ENCODE results near the gene ELP2.
A peak's percentile ranks its signal among the peaks of the same experiment; 100 is the strongest.
"Not testable (repeated sequence)": the region's sequence is repeated elsewhere in the genome, so short reads cannot be mapped to it uniquely, and the experiment has no call there.

ELP2 gene, protein sequence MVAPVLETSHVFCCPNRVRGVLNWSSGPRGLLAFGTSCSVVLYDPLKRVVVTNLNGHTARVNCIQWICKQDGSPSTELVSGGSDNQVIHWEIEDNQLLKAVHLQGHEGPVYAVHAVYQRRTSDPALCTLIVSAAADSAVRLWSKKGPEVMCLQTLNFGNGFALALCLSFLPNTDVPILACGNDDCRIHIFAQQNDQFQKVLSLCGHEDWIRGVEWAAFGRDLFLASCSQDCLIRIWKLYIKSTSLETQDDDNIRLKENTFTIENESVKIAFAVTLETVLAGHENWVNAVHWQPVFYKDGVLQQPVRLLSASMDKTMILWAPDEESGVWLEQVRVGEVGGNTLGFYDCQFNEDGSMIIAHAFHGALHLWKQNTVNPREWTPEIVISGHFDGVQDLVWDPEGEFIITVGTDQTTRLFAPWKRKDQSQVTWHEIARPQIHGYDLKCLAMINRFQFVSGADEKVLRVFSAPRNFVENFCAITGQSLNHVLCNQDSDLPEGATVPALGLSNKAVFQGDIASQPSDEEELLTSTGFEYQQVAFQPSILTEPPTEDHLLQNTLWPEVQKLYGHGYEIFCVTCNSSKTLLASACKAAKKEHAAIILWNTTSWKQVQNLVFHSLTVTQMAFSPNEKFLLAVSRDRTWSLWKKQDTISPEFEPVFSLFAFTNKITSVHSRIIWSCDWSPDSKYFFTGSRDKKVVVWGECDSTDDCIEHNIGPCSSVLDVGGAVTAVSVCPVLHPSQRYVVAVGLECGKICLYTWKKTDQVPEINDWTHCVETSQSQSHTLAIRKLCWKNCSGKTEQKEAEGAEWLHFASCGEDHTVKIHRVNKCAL

DNA sequence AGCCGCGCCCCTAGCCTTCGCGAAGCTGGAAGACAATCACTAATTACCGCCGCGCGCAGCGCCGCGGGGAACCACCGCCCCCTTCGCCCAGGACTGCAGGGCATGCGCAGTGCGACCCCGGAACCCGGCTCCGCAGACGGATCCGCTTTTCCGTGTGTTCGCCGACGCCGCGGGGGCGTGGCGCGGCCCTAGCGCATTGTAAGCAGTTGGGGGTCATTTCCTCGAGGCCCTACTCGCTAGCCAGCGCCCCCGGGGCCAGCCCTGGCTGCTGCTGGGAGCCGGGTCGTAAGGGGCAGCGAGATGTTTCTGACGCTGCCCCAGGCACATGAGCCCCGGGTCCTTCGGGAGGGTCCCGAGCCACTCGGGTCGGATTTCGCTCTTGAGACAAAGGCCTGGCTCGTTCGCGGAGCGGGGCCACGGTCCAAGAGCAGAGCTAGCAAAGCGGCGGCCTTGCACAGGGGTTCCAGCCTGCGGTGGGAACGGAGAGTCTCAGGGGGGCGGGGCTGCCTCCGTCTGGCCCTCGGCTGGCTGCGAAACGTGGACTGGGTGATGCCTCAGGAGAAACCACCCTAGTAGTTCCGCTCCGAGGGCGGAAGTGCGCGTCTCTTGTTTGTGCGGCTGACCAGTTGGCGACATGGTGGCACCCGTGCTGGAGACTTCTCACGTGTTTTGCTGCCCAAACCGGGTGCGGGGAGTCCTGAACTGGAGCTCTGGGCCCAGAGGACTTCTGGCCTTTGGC, at the start of gene ELP2, which contains the start of gene SLC39A6:
TSS of gene ELP2 (plus strand) at position 600 of the 739 bp plus-strand sequence. CDS start at position 635, 35 bp downstream.
TSS of gene SLC39A6 (minus strand) at position 41 of the 739 bp plus-strand sequence. CDS start 2,333 bp downstream, outside the sequence.
- peak; percentile 92 for DNase-seq

GRCh38 chr18:36081118-36081517, 48.6 kb upstream of the ELP2 start:
- not testable (repeated sequence) for DNase-seq

GRCh38 chr18:36083729-36084128, 46.0 kb upstream of the ELP2 start:
- DNase-seq, result no peak

DNA sequence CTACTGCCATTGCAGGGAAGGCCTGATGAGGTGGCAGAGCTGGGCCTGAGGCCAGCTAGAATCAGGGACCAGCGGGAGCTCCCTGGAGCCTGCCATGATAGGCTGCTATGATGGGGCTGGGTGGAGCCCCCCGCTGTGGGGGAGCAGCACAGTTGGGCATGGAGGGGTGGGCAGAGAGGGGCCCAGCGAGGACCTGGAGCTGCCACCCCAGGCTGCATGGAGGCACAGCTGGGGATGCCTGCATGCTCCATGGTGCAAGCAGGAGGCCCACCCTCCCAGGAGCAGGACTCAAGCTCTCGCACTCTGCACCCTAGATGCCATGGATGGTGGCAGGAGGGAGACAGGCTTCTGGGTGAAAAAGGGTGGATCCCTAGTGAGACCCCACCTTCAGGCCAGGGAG, 44.5 kb upstream of the ELP2 start:
- no peak for DNase-seq

DNA sequence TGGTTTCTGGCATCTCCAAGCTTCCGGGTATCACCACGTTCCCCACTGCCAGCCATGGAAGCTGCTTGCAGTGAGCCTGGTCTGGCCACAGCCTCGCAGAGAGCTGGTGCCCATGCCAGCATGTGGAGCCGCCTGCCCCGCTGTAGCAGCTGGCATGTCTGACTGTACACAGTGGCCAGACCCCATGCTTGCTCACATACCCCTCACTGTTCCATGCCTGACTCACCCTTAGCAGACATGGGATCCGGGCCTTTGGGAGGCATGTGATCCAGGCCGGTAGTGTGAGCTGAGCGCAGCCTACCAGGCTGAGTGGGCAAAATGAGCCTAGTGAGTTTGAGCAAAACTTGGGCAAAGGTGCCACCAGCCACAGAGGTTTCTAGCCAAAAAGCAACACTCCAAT, 43.5 kb upstream of the ELP2 start:
- no peak for DNase-seq

GRCh38 chr18:36088256-36088655, 41.4 kb upstream of the ELP2 start:
- no peak for DNase-seq

- DNase-seq, result no peak
Measured at GRCh38 chr18:36089001-36089400, 40.7 kb upstream of the ELP2 start.

GRCh38 chr18:36092116-36092515, 37.6 kb upstream of the ELP2 start:
- DNase-seq, result not testable (repeated sequence)

DNA sequence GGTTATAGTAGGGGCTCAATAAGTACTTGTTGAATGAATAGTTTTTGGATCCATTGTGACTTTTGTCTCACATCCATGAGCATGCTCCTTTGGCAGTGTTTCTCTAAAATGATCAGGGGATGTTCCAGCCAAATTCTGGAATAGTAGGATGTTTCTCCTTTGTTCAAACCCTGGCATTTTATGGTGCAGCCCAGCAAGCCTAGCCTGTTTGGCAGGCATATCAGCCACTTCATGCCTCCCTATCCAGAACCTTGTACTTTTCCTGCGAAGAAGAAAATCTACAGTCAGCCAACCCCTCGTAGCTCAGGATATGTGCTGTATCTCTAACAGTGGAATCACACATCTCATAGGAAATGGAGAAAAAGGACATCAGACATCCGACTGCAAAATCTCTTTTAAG, 35.3 kb upstream of the ELP2 start:
- no peak for DNase-seq

GRCh38 chr18:36095936-36096519, 33.7 kb upstream of the ELP2 start:
- peak; percentile 29 for DNase-seq

DNA sequence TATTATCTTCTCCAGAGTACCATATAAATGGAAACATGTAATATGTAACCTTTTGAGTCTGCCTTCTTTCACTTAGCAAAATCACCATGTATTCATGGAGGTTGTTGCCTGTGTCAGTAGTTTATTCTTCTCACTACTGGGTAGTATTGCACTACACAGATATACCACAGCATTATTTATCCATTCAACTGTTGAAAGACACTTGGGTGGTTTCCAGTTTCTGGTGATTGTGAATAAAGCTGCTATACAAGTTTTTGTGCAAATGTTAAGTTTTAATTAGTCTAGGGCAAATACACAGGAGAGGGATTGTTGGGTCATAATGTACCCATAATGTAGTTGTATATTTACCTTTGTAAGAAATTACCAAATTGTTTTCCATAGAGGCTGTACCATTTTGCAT, 32.7 kb upstream of the ELP2 start:
- no peak for DNase-seq

DNA sequence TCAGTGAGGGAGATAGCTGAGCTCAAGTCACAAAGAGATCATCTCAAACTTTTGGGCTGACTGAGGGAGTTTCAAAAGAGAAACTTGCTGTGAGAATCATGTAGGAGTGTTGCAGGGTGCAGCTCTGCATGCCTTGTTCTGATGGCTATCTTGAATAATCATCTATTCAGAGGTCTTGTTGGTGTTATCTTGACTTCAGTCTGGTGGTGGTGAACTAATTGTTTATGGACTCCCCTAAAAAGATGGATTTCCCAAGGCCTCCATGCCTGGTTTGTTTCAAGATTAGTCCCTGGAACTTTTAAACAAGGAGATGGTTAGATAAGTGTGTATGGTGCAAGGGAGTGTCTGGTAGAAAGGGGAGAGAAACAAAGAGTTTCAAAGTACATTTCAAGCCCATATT, 30.4 kb upstream of the ELP2 start:
- no peak for DNase-seq

- no peak for DNase-seq
Measured at GRCh38 chr18:36101943-36102342, 27.8 kb upstream of the ELP2 start.

GRCh38 chr18:36104749-36105148, 24.9 kb upstream of the ELP2 start:
- no peak for DNase-seq

- DNase-seq, result no peak
Measured at GRCh38 chr18:36107477-36107876, 22.2 kb upstream of the ELP2 start.

DNA sequence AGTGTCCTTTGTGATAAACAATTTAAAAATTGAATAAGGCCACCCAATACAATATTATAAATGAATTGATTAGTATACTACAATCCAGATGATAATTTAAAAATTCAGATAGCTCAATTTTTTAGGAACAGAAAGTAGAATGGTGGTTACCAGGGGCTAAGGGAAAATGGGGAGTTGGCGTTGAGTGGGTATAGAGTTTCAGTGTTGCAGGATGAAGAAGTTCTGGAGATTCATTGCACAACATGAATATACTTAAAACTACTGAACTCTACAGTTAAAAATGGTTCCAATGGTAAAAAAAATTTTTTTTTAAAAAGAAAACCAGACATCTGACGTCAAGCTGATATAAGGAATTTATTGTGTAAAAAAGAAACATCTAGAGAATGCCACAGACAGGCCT, 21.5 kb upstream of the ELP2 start:
- no peak for DNase-seq

- no peak for DNase-seq
Measured at GRCh38 chr18:36108601-36109000, 21.1 kb upstream of the ELP2 start.

GRCh38 chr18:36109737-36110136, 20.0 kb upstream of the ELP2 start:
- DNase-seq, result no peak

DNA sequence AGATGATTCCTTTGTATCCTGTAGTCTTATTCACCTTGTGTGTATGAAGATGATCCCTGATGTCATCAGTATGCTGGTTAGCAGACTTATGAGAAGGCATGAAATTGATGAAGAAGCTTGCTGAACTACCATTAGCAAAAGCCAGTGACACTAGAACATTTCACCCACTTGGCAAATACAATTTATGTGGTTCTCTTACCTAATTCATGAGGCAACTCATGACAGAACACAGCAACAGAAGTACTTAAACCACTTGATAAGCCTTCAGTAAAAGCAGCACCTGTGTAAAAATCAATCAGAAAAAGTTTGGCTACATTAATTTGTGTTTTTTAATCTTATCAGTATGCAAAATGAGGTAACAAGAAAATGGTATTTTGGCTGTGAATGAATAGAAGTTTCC, 17.4 kb upstream of the ELP2 start:
- no peak for DNase-seq

DNA sequence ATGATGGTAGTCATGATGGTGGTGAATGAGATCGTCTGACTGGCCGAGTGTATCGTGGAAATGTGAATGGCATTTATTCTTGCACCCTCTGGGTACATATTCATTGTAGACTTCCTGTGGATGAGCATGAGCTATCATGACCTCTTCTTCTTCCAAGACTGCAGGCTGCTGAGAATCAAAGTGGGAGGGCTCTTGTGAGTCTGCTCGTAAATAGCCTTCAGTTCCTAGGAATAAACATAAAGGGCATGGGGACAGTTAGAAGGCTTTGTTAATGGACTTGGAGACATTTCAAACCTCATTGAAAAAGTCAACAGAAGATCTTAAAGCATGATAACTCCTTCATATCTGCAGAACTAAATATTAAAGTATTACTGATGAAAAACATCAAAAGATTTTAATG, 15.4 kb upstream of the ELP2 start:
- no peak for DNase-seq

GRCh38 chr18:36114738-36115137, 15.0 kb upstream of the ELP2 start:
- DNase-seq, result no peak

DNA sequence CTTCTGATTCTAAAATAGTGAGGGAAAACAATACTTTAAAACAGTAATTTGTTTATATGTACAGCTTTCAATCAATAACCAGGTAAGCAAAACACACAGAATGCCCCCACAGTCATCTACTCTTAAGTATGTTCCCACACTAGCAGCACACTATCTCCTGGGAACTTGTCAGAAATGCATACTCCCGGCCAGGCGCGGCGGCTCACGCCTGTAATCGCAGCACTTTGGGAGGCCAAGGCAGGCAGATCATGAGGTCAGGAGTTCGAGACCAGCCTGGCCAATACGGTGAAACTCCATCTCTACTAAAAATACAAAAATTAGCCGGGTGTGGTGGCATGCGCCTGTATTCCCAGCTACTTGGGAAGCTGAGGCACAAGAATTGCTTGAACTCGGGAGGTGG, 12.9 kb upstream of the ELP2 start:
- DNase-seq, result not testable (repeated sequence)

DNA sequence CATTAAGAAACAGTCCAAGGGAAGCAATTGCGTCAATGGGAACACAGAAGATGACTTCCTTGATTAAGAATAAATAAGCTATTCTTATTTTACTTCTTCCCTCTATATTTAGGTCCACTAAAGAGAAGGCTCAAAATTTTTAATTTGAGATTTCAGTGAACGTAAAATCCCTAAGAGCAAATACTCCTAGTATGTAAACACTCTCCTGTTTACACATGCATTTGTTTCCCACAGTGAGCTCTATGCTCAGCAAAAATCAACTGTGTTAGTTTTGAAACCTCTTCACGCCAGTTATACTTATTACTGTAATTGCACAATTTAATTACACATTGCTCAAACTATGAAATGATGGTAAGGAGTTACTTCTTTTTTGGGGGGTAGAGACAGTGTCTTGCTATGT, 9.4 kb upstream of the ELP2 start:
- no peak for DNase-seq
